ENCODE measurements around the gene STK17B. TPM values are rescaled to one million over a fixed set of nuclear protein-coding genes. Genes with fewer than 3 reads are reported as not detected.

STK17B gene
- total RNA-seq, 2 experiments from 2014 or later, result 389 to 511 TPM

- H3K36me3 Mint-ChIP-seq, result peaks cover 22% of the 10 kb centered on the region
- H3K9me3 Mint-ChIP-seq (ENCODE audit: low read depth), result no peaks in the 10 kb centered on the region
- ATAC-seq (no peak), DNase-seq (no peak)
- CTCF ChIA-PET, result interaction anchor here (0.8 to 2.7 kb wide), 8 partner anchors 8 to 95 kb away, joined by 3 to 11 read pairs (median 4); no protein-coding TSS in a partner anchor
- H3K4me1 Mint-ChIP-seq, result peaks cover 88% of the 10 kb centered on the region
- peak overlapping the region; percentile 68 for H3K27ac Mint-ChIP-seq
- no peak overlapping the region for H3K4me3 Mint-ChIP-seq
- no peaks in the 10 kb centered on the region for H3K27me3 Mint-ChIP-seq
Measured at GRCh38 chr2:196181484-196181883, 10.1 kb upstream of the STK17B start.

DNA sequence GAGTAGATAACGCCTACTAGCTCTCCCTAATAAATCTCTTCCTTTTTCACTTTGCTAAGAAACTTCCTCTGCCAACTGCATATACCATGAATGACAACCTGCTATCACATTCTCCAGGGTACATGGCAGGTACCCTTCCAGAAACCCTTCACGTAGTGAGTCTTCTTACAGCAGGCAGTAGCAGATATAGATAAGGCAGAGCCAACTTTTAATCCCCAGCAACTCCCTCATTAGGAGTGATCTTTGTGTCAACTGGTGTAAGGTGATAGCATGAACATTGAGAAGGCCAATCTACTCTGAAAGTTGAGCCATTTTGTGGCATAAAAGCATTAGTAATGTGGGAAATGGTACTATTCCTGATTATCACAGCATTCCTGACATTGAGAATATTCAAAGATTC lies 5.7 kb upstream of the STK17B start:
- Mint-ChIP-seq H3K27me3 (no peaks in the 10 kb centered on the region), H3K36me3 (peaks cover 36% of the 10 kb centered on the region), H3K4me1 (peaks cover 81% of the 10 kb centered on the region), H3K4me3 (peak overlapping the region; percentile 99), H3K27ac (peak overlapping the region; percentile 95), H3K9me3 (ENCODE audit: low read depth) (no peaks in the 10 kb centered on the region)
- no peak for ATAC-seq
- CTCF ChIA-PET, result interaction anchor here (0.5 to 5.6 kb wide), 16 partner anchors 14 to 680 kb away, joined by 3 to 49 read pairs (median 6); partner anchors contain the start of gene DNAH7
- no peak for DNase-seq

DNA sequence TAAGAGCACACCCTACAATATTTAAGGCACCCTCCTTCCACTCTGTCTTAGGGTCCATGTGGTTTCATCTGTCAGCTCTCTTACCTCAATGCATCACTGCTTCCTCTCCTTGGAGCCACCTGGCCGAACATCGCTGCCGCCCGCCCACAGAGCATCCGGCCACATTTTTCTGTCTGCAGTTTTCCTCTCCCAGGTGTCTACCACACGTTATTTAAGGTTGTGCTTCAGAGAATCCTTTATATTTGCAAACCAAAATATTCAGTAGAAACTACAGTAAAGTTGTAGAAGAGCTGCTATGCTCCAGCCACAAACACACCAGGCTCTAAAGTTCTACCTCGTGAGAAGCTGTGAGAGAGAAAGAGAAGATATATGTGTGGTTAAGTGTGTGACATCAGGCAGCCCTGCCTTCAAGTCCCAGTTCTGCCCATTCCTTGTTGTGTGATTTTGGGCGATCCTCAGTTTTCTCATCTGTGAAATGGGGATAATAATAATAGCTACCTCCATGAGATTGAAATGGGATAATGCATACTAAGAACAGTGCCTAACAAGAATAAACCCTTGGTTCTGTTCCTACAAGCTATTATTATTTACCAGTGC lies 4.9 kb upstream of the STK17B start:
- Mint-ChIP-seq H3K4me1 (peaks cover 74% of the 10 kb centered on the region), H3K36me3 (peaks cover 38% of the 10 kb centered on the region), H3K27ac (peak overlapping the region; percentile 95), H3K27me3 (no peaks in the 10 kb centered on the region), H3K9me3 (ENCODE audit: low read depth) (no peaks in the 10 kb centered on the region), H3K4me3 (peak overlapping the region; percentile 99)
- DNase-seq (peak; percentile 96), ATAC-seq (peak; percentile 43)
- CTCF ChIA-PET, result interaction anchor here (0.7 to 5.6 kb wide), 17 partner anchors 9 to 278 kb away, joined by 3 to 49 read pairs (median 6); partner anchors contain the start of gene DNAH7

GRCh38 chr2:196174404-196174803 lies 3.0 kb upstream of the STK17B start:
- Mint-ChIP-seq H3K4me1 (peaks cover 59% of the 10 kb centered on the region), H3K27ac (peak overlapping the region; percentile 75), H3K27me3 (no peaks in the 10 kb centered on the region), H3K4me3 (peak overlapping the region; percentile 99), H3K9me3 (ENCODE audit: low read depth) (no peaks in the 10 kb centered on the region), H3K36me3 (peaks cover 43% of the 10 kb centered on the region)
- ATAC-seq (no peak), DNase-seq (peak; percentile 74)
- CTCF ChIA-PET, result interaction anchor here (1.0 to 5.6 kb wide), 5 partner anchors 9 to 87 kb away, joined by 3 to 49 read pairs (median 33); no protein-coding TSS in a partner anchor

DNA sequence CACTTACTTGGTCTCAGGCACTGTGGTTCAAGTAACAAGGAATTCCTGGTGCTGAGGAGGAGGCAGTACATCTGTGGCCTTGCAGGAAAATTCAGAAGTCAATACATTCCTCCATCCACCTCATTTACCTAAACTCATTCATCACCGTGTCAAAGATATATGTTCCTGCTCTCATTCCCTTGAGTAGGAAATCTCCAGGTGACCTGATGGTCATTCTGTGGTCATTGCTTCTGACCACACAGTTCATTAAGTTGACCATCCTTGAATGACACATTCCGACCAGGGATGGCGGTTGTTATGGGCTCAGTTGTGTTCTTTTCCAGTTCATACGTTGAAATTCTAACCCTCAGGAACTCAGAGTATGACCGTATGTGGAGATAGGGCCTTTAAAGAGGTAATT lies 2.1 kb upstream of the STK17B start:
- Mint-ChIP-seq H3K27me3 (no peaks in the 10 kb centered on the region), H3K36me3 (peaks cover 49% of the 10 kb centered on the region), H3K4me3 (peak overlapping the region; percentile 99), H3K27ac (peak overlapping the region; percentile 75), H3K4me1 (peaks cover 52% of the 10 kb centered on the region), H3K9me3 (ENCODE audit: low read depth) (no peaks in the 10 kb centered on the region)
- DNase-seq (no peak), ATAC-seq (no peak)
- CTCF ChIA-PET, result interaction anchor here (1.2 kb wide), 1 partner anchor 15 kb away, joined by 3 read pairs; no protein-coding TSS in a partner anchor

DNA sequence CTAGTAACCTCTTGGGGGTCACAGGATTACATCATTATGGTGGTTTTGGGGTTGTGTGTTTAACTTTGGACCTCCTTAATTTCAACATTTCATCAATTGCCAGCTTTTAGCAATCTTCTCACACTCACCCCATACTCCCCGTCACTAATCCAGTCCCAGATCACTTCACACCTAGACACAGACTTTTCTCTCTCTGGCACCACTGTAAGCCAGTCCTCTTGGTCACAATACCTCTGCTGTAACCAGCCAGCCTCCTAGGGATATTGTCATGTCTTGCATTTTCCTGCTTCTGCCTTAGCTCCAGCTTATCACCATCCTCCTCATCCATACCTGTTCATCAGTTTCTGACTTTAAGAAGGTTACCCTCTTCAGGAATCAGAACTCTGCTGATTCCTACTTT lies 1.6 kb upstream of the STK17B start:
- Mint-ChIP-seq H3K27me3 (no peaks in the 10 kb centered on the region), H3K4me1 (peaks cover 46% of the 10 kb centered on the region), H3K36me3 (peaks cover 54% of the 10 kb centered on the region), H3K4me3 (peak overlapping the region; percentile 99), H3K27ac (peak overlapping the region; percentile 75), H3K9me3 (ENCODE audit: low read depth) (no peaks in the 10 kb centered on the region)
- no peak for ATAC-seq
- CTCF ChIA-PET, result interaction anchor here (0.6 to 1.9 kb wide), 3 partner anchors 15 to 103 kb away, joined by 3 to 7 read pairs (median 3); no protein-coding TSS in a partner anchor
- DNase-seq, result peak; percentile 42

- Mint-ChIP-seq H3K36me3 (peaks cover 65% of the 10 kb centered on the region), H3K27ac (peak overlapping the region; percentile 75), H3K4me1 (peaks cover 41% of the 10 kb centered on the region), H3K9me3 (ENCODE audit: low read depth) (no peaks in the 10 kb centered on the region), H3K27me3 (no peaks in the 10 kb centered on the region), H3K4me3 (peak overlapping the region; percentile 99)
- DNase-seq (no peak), ATAC-seq (peak; percentile 3)
- CTCF ChIA-PET, result interaction anchor here (0.9 to 1.9 kb wide), 4 partner anchors 13 to 104 kb away, joined by 3 to 7 read pairs (median 4); no protein-coding TSS in a partner anchor
Measured at GRCh38 chr2:196171946-196172345, 568 bp upstream of the STK17B start.

DNA sequence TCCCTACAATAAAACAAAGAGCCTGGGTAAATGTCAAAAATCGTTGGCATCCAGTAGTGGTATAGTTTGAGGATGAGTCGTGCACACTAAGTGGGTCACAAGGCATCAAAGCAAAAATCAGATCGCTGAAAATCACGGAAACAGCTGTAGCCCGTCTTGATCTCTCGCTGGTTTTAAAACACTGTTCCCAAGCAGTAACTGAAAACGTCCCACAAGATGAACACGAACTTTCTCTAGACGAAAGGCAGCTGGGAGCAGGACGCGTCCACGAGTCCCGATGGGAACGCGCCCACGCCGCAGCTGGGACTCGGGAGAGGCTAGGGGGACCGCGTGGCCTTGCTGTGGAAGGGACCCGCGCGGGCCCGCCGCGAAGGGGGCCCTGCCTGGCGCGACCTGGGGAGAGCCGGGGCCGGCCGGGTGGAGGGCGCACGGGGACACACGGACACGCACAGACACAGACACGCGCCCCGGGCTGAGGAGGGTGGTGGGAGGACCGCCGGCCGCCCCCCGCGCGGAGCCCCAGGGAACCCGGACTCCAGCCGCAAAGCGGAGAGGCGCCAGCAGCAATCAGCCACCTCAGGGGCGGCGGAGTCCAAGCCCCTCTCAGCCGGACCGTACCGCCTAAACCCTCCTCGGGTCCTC lies 651 bp downstream of the STK17B start:
- Mint-ChIP-seq H3K9me3 (ENCODE audit: low read depth) (no peaks in the 10 kb centered on the region), H3K27ac (peak overlapping the region; percentile 98), H3K4me3 (peak overlapping the region; percentile 99), H3K27me3 (no peaks in the 10 kb centered on the region), H3K4me1 (peaks cover 35% of the 10 kb centered on the region), H3K36me3 (peaks cover 74% of the 10 kb centered on the region)
- ATAC-seq, result peak; percentile 5
- CTCF ChIA-PET, result interaction anchor here (0.6 to 2.2 kb wide), 14 partner anchors 11 to 106 kb away, joined by 3 to 11 read pairs (median 4); no protein-coding TSS in a partner anchor
- no peak for DNase-seq

DNA sequence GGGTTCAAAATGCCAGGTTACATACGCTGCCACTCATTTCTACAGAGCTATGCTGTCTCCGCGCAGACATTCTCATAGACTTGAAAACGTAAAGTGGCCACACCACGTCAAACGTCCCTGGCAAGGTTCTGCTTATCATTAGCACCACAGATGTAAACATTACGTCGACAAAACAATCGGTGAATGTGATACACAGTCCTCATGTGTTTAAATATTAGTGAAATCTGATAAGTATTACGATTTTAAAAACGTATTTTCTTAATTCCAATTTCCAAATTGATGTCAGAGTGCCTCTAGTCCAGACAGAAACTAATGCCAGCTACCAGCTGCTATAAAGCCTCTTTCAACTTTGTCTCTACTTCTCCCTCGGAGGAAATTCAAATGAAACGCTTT lies 1.2 kb downstream of the STK17B start:
- DNase-seq (peak; percentile 84), ATAC-seq (peak; percentile 11)
- no peaks in the 10 kb centered on the region for H3K9me3 Mint-ChIP-seq (ENCODE audit: low read depth)
- H3K4me3 Mint-ChIP-seq, result peak overlapping the region; percentile 99
- CTCF ChIA-PET, result interaction anchor here (0.6 to 2.2 kb wide), 10 partner anchors 12 to 106 kb away, joined by 3 to 11 read pairs (median 4); no protein-coding TSS in a partner anchor
- peaks cover 78% of the 10 kb centered on the region for H3K36me3 Mint-ChIP-seq
- H3K4me1 Mint-ChIP-seq, result peaks cover 38% of the 10 kb centered on the region
- H3K27ac Mint-ChIP-seq, result peak overlapping the region; percentile 98
- no peaks in the 10 kb centered on the region for H3K27me3 Mint-ChIP-seq

- peak overlapping the region; percentile 98 for H3K27ac Mint-ChIP-seq
- peak overlapping the region; percentile 99 for H3K4me3 Mint-ChIP-seq
- peaks cover 80% of the 10 kb centered on the region for H3K36me3 Mint-ChIP-seq
- H3K4me1 Mint-ChIP-seq, result peaks cover 36% of the 10 kb centered on the region
- no peaks in the 10 kb centered on the region for H3K9me3 Mint-ChIP-seq (ENCODE audit: low read depth)
- DNase-seq, result no peak
- CTCF ChIA-PET, result interaction anchor here (0.7 to 2.2 kb wide), 7 partner anchors 9 to 107 kb away, joined by 3 to 11 read pairs (median 4); no protein-coding TSS in a partner anchor
- ATAC-seq, result no peak
- no peaks in the 10 kb centered on the region for H3K27me3 Mint-ChIP-seq
Measured at GRCh38 chr2:196169516-196169915, 1.9 kb downstream of the STK17B start.

DNA sequence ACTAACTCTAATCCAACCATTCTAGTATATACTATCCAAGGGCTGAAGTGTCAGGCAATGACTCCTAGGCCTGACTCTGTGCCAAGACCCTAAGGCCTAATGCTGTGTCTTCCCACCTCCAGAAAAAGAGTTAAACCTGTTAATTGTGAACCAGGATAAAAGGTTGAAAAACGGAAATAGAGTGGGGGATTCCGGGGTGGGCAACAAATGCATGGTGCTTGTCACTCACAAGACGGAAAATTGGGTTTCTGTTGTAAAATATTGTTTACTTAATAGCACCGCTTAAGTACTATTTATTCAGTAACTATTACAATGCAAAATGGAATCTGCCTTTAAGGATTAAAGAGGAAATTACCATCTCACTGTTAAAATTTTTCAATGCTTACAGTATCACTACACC lies 3.2 kb downstream of the STK17B start:
- Mint-ChIP-seq H3K9me3 (ENCODE audit: low read depth) (no peaks in the 10 kb centered on the region), H3K27ac (peak overlapping the region; percentile 98), H3K27me3 (no peaks in the 10 kb centered on the region), H3K36me3 (peaks cover 78% of the 10 kb centered on the region), H3K4me1 (peaks cover 26% of the 10 kb centered on the region), H3K4me3 (peak overlapping the region; percentile 99)
- CTCF ChIA-PET, result interaction anchor here (0.6 to 2.4 kb wide), 3 partner anchors 10 to 108 kb away, joined by 3 to 8 read pairs (median 7); no protein-coding TSS in a partner anchor
- no peak for DNase-seq
- no peak for ATAC-seq

DNA sequence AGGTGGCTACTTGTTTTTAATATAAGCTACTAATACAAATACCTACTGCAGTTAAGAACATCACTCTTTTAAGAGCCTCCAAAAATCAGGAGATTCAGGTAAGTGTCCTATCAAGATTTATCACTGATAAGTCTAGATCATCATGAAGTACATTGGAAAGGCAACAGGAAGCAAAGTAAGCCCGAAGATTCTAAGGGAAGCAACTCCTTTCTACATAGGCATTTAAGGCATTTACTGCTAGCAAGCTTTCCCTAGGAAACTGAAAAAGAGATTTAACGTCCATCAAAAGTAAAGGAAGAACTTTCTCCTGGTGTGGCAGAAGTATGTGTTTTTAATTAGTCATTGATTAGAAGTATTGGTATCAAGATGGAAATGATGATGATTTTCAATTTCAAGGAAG lies 3.7 kb downstream of the STK17B start:
- Mint-ChIP-seq H3K36me3 (peaks cover 80% of the 10 kb centered on the region), H3K27me3 (no peaks in the 10 kb centered on the region), H3K27ac (peak overlapping the region; percentile 98), H3K9me3 (ENCODE audit: low read depth) (no peaks in the 10 kb centered on the region), H3K4me1 (peaks cover 24% of the 10 kb centered on the region), H3K4me3 (peak overlapping the region; percentile 99)
- DNase-seq, result no peak
- ATAC-seq, result no peak
- CTCF ChIA-PET, result interaction anchor here (0.6 to 2.4 kb wide), 5 partner anchors 10 to 109 kb away, joined by 3 to 8 read pairs (median 7); no protein-coding TSS in a partner anchor

DNA sequence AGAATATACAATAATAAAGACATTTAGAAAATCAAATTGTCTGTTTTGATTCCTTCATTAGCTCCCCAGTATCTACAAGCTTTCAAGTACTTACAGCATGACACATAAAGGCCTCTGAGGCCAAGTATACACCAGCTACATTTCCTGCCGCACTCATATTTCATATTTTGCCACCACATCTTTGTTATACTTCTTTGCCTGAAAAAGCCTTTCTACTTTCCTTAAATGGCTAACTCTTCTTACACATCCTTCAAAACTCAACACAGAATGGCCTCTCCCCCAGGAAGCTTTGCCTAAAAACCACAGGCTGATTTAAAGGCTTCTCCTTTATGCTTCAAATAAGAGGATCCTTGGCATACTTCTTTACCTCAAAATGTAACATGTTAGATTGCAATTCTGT lies 4.5 kb downstream of the STK17B start:
- ATAC-seq (no peak), DNase-seq (no peak)
- H3K27ac Mint-ChIP-seq, result peak overlapping the region; percentile 98
- H3K36me3 Mint-ChIP-seq, result peaks cover 87% of the 10 kb centered on the region
- H3K4me3 Mint-ChIP-seq, result peak overlapping the region; percentile 99
- no peaks in the 10 kb centered on the region for H3K27me3 Mint-ChIP-seq
- H3K9me3 Mint-ChIP-seq (ENCODE audit: low read depth), result no peaks in the 10 kb centered on the region
- CTCF ChIA-PET, result interaction anchor here (0.8 to 2.4 kb wide), 7 partner anchors 9 to 110 kb away, joined by 3 to 8 read pairs (median 5); no protein-coding TSS in a partner anchor
- peaks cover 25% of the 10 kb centered on the region for H3K4me1 Mint-ChIP-seq

Measured in activated CD8-positive, alpha-beta memory T cell treated with anti-CD3 and anti-CD28 coated beads, Interleukin-2, amount 10 ng/mL, durations not matched to agents 7 days and 5 days (primary cell).